ENCODE results near the gene PRKAR1A. TPM values are rescaled to one million over a fixed set of nuclear protein-coding genes. Genes with fewer than 3 reads are reported as not detected.
"Not testable (repeated sequence)": the region's sequence is repeated elsewhere in the genome, so short reads cannot be mapped to it uniquely, and the experiment has no call there.

Gene PRKAR1A
- total RNA-seq, 1 experiment from 2014 or later: 158 TPM

DNA sequence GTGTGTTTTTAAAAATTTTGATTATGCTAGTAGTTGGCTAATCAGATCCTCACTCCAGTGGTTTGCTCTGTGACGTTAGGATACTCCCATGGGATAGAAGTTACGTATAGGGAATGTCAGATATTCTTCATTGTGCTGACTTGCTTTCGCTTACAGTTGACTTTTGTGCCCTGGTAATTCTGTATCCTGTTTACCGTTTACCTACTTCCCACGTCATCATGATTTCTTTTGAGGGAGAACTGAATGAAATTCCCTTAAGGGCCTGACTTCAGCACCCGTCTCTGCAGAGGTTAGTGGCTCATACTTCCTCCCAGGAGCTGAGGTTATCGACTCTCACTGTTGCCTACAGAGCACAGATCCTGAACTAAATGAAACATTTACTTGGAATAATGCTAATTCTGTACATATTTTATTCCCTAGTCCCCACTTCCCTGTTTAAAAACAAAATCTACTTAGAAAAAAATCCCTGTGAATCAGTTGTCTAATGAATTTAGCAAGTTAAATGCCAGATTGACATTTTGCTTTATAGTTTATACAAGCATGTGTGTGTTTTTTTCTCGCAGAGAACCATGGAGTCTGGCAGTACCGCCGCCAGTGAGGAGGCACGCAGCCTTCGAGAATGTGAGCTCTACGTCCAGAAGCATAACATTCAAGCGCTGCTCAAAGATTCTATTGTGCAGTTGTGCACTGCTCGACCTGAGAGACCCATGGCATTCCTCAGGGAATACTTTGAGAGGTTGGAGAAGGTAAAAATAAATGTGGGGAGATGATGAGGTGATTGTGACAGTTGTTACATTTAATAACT is 2.8 kb downstream of the PRKAR1A start:
- H3K4me3 Mint-ChIP-seq: peak overlapping the region; percentile 98
- DNase-seq (ENCODE audit: low spot score) (no peak), ATAC-seq (no peak)
- peaks cover 32% of the 10 kb centered on the region for H3K4me1 Mint-ChIP-seq
- H3K36me3 Mint-ChIP-seq: peaks cover 48% of the 10 kb centered on the region
- ChIA-PET CTCF (interaction anchor here (1.1 kb wide), 1 partner anchor 257 kb away, joined by 3 read pairs; no protein-coding TSS in a partner anchor), POLR2A (no interaction called here)
- TF ChIP-seq ETV6 (CRISPR knock-in tag; IDR thresholded peaks at IDR 0.05) (no peak), ZNF317 (CRISPR knock-in tag; IDR thresholded peaks at IDR 0.05; ENCODE audit: borderline replicate concordance, low read depth) (no peak), ATF1 (CRISPR knock-in tag; IDR thresholded peaks at IDR 0.05) (no peak), TEAD4 (CRISPR knock-in tag; IDR thresholded peaks at IDR 0.05) (no peak), TP53 (CRISPR knock-in tag; IDR thresholded peaks at IDR 0.05) (no peak), TCF7 (CRISPR knock-in tag; IDR thresholded peaks at IDR 0.05; ENCODE audit: low read depth) (no peak), NFATC4 (CRISPR knock-in tag; IDR thresholded peaks at IDR 0.05) (no peak), FOXK1 (CRISPR knock-in tag; IDR thresholded peaks at IDR 0.05) (no peak), NR1H2 (CRISPR knock-in tag; IDR thresholded peaks at IDR 0.05) (no peak), GRHL2 (CRISPR knock-in tag; IDR thresholded peaks at IDR 0.05; ENCODE audit: insufficient replicate concordance, severe bottlenecking) (no peak), ZNF396 (CRISPR knock-in tag; IDR thresholded peaks at IDR 0.05; ENCODE audit: borderline replicate concordance) (no peak), TEAD1 (CRISPR knock-in tag; IDR thresholded peaks at IDR 0.05) (no peak)
- TF ChIP-seq, protein P1, sequence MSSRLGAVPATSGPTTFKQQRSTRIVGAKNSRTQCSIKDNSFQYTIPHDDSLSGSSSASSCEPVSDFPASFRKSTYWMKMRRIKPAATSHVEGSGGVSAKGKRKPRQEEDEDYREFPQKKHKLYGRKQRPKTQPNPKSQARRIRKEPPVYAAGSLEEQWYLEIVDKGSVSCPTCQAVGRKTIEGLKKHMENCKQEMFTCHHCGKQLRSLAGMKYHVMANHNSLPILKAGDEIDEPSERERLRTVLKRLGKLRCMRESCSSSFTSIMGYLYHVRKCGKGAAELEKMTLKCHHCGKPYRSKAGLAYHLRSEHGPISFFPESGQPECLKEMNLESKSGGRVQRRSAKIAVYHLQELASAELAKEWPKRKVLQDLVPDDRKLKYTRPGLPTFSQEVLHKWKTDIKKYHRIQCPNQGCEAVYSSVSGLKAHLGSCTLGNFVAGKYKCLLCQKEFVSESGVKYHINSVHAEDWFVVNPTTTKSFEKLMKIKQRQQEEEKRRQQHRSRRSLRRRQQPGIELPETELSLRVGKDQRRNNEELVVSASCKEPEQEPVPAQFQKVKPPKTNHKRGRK (CRISPR knock-in tag; IDR thresholded peaks at IDR 0.05; ENCODE audit: borderline replicate concordance): no peak
- TF ChIP-seq, protein P2, sequence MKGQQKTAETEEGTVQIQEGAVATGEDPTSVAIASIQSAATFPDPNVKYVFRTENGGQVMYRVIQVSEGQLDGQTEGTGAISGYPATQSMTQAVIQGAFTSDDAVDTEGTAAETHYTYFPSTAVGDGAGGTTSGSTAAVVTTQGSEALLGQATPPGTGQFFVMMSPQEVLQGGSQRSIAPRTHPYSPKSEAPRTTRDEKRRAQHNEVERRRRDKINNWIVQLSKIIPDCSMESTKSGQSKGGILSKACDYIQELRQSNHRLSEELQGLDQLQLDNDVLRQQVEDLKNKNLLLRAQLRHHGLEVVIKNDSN (CRISPR knock-in tag; IDR thresholded peaks at IDR 0.05): no peak
- TF ChIP-seq, protein P3, sequence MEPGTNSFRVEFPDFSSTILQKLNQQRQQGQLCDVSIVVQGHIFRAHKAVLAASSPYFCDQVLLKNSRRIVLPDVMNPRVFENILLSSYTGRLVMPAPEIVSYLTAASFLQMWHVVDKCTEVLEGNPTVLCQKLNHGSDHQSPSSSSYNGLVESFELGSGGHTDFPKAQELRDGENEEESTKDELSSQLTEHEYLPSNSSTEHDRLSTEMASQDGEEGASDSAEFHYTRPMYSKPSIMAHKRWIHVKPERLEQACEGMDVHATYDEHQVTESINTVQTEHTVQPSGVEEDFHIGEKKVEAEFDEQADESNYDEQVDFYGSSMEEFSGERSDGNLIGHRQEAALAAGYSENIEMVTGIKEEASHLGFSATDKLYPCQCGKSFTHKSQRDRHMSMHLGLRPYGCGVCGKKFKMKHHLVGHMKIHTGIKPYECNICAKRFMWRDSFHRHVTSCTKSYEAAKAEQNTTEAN (CRISPR knock-in tag; IDR thresholded peaks at IDR 0.05): no peak
- TF ChIP-seq, protein P4, sequence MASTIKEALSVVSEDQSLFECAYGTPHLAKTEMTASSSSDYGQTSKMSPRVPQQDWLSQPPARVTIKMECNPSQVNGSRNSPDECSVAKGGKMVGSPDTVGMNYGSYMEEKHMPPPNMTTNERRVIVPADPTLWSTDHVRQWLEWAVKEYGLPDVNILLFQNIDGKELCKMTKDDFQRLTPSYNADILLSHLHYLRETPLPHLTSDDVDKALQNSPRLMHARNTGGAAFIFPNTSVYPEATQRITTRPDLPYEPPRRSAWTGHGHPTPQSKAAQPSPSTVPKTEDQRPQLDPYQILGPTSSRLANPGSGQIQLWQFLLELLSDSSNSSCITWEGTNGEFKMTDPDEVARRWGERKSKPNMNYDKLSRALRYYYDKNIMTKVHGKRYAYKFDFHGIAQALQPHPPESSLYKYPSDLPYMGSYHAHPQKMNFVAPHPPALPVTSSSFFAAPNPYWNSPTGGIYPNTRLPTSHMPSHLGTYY (CRISPR knock-in tag; IDR thresholded peaks at IDR 0.05): no peak
- TF ChIP-seq, protein P5, sequence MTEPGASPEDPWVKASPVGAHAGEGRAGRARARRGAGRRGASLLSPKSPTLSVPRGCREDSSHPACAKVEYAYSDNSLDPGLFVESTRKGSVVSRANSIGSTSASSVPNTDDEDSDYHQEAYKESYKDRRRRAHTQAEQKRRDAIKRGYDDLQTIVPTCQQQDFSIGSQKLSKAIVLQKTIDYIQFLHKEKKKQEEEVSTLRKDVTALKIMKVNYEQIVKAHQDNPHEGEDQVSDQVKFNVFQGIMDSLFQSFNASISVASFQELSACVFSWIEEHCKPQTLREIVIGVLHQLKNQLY (CRISPR knock-in tag; IDR thresholded peaks at IDR 0.05): no peak
- TF ChIP-seq, protein P6, sequence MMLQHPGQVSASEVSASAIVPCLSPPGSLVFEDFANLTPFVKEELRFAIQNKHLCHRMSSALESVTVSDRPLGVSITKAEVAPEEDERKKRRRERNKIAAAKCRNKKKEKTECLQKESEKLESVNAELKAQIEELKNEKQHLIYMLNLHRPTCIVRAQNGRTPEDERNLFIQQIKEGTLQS (CRISPR knock-in tag; conservative IDR thresholded peaks at IDR 0.05): no peak
- H3K9me3 Mint-ChIP-seq: peaks cover 33% of the 10 kb centered on the region
- H3K27me3 Mint-ChIP-seq (ENCODE audit: low read depth): no peaks in the 10 kb centered on the region; the same call in 1 of the 2 replicates
- H3K27ac Mint-ChIP-seq: peak overlapping the region; percentile 4; the same call in 1 of the 2 replicates

DNA sequence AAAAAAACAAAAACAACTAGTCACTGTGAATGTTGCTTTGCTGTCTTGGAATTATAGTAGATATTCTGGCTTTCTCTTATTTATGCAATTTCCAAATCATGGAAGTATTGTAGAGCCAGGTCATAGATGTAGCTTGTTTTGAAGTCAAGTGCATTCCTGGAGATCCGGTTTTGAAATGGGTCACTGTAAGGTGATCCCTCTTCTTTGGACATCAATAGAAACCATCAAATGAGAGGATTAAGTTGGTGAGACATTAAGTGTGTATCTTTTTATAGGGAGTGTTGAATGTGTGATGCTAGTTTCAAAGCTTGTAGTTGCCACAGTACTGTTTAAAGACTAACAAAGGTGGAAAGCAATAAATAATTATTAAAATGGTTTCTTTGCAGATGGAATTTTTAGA is 4.5 kb downstream of the PRKAR1A start:
- Mint-ChIP-seq H3K27me3 (ENCODE audit: low read depth) (no peaks in the 10 kb centered on the region), H3K4me3 (no peak overlapping the region), H3K9me3 (peaks cover 33% of the 10 kb centered on the region), H3K36me3 (peaks cover 49% of the 10 kb centered on the region), H3K27ac (no peak overlapping the region), H3K4me1 (peaks cover 21% of the 10 kb centered on the region)
- TF ChIP-seq TEAD4 (CRISPR knock-in tag; IDR thresholded peaks at IDR 0.05): no peak
- ATAC-seq: no peak
- no peak for DNase-seq (ENCODE audit: low spot score)
- CTCF ChIA-PET: no interaction called here
- POLR2A ChIA-PET: interaction anchor here (0.7 kb wide), 1 partner anchor 32 kb away, joined by 4 read pairs; no protein-coding TSS in a partner anchor

DNA sequence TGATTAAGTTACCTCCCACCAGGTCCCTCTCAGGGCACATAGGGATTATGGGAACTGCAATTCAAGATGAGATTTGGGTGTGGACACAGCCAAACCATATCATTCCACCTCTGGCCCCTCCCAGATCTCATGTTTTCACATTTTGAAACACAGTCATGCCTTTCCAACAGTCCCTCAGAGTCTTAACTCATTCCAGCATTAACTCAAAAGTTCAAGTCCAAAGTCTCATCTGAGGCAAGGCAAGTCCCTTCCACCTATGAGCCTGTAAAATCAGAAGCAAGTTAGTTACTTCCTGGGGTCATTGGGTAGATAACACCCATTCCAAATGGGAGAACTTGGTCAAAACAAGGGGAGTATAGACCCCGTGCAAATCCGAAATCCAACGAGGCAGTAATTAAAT is 5.4 kb downstream of the PRKAR1A start:
- peaks cover 53% of the 10 kb centered on the region for H3K36me3 Mint-ChIP-seq
- CTCF ChIA-PET; DNase-seq (ENCODE audit: low spot score); H3K27ac Mint-ChIP-seq; POLR2A ChIA-PET; ATAC-seq; H3K4me3 Mint-ChIP-seq; H3K27me3 Mint-ChIP-seq (ENCODE audit: low read depth): not testable (repeated sequence)
- H3K9me3 Mint-ChIP-seq: peaks cover 33% of the 10 kb centered on the region
- peaks cover 21% of the 10 kb centered on the region for H3K4me1 Mint-ChIP-seq

All from WTC11 (cell line).